HG02884 (cell line): Measurements from ENCODE around the gene MNT.
A peak's percentile ranks its signal among the peaks of the same experiment; 100 is the strongest.

Experiments
- ATAC-seq: cut with Tn5 transposase; IDR thresholded peaks from one replicate; pipeline ENCODE4 v1.9.1; 2021; ENCODE audit warnings: mild to moderate bottlenecking, moderate library complexity; ENCODE audit not compliant: unreplicated experiment

The MNT gene

DNA sequence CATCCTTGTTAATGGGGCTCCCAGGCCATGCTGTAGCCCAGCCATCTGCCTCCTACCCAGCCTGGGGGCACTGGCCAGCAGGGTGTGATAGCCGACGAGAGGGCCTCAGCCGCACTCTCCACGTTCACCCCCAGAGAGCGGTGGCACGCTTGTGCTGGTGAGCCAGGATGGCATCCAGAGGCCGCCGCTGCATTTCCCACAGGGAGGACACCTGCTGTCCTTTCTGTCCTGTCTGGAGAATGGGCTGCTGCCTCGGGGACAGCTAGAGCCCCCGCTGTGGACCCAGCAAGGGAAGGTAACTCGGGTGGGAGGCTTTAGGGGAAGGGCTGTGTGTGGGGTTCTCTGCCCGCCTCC lies 36.1 kb downstream of the MNT start:
- ATAC-seq, result no peak

DNA sequence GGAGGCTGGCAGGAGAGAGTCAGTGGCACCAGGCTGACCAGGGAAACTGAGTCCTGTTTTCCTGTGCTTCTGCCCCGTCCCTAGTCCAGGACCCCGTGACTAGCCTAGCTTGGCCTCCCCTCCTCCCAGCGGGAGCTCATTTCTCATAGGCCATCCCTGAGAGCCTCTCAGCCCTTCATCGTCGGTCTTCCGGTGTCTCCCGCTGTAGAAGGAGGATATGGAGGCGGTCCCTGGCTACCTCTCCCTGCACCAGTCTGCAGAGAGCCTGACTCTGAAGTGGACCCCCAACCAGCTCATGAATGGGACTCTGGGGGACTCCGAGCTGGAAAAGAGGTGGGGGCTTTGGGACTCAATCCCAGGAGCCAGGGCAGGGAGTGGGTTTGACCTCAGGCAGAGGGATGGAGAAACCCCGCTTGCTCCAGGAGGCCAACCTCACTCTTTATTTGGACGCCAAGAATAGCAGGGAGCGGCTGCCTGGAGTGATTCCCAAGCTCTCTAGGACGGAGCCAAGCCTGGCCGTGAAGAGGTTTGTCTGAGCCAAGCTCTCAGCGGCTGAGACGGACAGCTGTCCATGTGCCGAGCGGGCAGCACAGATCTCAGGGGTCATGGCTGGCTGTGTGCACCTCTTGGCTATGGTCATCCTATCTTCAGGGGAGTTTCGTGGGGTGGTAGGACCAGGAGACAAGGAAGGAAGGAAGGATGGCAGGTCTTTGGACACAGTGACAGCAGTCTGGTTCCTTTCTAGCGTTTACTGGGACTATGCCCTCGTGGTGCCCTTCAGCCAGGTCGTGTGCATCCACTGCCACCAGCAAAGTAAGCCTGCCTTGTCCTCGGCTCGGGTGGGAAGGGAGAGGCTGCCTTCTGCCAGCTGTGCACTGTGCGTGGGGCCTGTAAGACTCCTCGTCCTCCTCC lies 36.8 kb downstream of the MNT start:
- ATAC-seq, result no peak

DNA sequence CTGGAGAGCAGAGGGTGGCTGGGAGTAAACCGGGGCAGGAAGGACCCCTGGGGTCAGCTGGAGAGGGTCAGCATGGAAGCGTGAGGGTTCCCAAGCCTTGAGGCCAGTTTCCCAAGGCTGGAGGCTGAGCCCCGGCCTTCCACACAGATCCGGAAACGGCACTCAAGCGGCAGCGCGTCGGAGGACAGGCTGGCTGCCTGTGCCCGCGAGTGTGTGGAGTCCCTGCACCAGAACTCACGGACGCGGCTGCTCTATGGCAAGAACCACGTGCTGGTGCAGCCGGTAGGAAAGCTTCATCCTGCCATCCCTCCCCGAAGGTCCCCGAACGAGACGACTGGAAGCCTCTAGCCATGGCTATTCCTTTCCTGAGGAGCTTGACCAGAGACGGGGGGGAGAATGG lies 37.5 kb downstream of the MNT start:
- no peak for ATAC-seq

DNA sequence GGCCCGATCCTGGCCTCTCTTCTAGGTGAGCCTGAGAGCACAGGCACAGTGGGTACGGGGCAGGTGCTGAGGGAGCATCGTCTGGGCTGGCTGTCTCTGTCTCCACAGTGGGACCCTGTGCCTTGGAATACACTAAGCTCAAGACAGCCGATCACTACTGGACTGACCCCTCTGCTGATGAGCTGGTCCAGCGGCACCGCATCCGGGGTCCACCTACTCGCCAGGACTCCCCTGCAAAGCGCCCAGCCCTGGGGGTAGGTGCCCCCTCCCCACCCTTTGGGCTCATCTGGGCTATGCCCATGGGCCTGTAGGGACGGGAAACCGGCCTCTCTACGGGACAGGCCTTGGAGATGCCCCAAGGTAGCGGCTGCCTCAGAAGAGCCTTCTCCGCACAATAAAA lies 38.0 kb downstream of the MNT start:
- no peak for ATAC-seq

DNA sequence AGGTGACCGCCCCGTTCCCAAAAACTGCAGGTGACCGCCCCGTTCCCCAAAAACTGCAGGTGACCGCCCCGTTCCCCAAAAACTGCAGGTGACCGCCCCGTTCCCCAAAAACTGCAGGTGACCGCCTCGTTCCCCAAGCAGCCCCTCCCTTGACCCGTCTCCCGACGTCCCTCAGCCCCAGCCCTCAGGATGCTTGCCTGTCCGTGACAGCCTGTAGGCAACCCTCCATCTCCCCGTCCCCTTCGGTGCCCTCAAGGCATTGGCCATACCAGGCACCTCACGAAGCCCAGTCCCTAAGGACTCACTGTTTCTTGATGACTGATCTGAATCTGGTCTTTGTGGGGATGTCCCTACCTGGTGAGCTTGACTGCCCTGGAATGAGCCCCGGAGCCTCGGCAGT lies 38.4 kb downstream of the MNT start:
- no peak for ATAC-seq

DNA sequence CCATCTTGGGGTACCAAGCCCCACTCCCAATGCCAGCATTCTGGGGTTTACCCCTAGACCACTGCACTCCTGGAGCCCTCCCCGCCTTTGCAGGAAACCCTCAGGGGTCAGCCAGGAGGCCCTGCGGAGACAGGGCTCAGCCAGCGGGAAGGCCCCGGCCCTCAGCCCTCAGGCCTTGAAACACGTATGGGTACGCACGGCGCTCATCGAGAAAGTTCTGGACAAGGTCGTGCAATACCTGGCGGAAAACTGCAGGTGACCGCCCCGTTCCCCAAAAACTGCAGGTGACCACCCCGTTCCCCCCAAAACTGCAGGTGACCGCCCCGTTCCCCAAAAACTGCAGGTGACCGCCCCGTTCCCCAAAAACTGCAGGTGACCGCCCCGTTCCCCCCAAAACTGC lies 38.8 kb downstream of the MNT start:
- no peak for ATAC-seq

DNA sequence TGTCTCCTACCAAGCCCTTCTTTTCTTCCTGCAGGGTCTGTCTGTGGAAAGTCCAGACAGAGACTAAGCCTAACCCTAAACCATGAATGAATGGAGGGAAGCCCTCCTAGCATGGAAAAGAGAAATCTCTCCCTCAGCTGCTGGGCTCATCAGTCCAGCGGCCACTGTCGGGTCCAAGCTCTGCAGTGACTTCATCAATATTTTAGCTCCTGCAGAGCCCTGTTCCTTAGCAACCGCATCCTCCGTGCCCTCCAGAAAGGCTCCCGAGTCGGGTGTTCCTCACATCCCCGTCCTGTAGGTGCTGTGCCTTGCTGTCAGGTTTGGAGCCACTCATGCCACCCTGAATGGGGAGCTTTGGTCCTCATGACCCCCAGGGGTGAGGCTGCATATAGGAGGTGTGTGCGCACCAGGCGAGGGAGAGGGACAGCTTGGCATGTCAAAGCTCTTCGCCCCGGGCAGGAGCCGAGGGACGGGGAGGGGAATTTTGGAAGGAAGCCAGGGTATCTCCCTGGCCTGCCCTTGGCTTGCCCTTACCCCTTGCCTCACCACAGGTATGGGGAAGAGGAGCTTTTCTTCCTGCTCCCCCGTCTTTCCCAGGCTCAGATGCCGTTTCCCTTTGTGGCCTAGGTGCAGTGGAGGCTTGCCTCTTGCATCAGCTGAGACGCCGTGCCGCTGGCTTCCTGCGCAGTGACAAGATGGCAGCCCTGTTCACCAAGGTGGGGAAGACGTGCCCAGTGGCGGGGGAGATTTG lies 39.7 kb downstream of the MNT start:
- no peak for ATAC-seq

DNA sequence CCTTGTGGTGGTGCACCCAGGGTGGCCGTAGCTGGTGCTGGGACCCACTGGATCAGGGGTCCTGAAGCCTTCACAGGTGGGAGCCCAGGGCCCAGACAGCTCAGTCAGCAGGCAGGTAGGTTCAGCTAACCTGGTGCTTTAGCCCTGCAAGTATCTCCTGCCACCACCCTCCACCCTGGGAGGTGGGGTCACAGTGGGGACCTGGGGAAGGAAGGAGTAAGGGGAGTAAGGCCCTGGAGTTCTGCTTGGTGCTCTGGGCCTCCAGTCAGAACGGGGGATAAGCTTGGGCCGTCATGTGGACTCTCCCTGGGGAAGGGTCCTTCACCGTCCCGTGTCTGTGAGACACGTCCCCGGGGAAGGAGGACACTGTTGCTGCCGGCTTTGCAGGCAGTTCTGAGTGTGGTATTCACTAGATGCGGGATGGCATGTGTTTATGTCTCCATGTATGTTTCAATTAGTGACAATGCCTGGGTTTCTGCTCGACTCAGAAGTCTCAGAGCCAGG lies 42.9 kb downstream of the MNT start:
- no peak for ATAC-seq

DNA sequence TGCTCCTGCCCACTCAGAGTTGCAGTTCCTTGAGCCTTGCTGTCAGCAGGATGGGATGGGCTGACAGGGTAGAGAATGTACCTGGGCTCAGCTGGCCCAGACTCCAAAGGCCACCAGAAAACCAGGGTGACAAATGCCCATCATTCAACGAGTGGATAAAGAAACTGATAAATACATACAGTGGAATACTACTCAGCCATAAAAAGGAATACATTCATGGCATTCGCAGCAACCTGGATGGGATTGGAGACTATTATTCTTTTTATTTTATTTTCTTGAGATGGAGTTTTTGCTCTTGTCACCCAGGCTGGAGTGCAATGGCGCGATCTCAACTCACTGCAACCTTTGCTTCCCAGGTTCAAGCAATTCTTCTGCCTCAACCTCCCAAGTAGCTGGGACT lies 43.6 kb downstream of the MNT start:
- ATAC-seq, result no peak

DNA sequence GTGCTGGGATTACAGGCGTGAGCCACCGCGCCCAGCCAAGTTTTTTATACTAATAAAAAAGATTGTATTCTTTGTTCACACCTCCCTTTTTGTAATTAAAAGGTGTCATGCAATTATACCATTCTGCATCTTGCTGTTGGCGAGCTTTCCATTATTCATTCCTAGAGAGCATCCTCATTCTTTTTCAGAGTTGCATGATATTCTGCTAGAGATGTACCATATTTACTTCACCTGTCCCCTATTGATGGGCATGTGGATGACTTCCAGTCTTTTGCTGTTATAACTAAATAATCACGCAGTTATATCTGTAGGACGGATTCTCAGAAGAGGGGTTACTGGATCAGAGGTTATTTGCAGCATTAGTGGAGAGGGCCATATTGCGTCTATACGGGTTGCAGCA lies 46.5 kb downstream of the MNT start:
- no peak for ATAC-seq

DNA sequence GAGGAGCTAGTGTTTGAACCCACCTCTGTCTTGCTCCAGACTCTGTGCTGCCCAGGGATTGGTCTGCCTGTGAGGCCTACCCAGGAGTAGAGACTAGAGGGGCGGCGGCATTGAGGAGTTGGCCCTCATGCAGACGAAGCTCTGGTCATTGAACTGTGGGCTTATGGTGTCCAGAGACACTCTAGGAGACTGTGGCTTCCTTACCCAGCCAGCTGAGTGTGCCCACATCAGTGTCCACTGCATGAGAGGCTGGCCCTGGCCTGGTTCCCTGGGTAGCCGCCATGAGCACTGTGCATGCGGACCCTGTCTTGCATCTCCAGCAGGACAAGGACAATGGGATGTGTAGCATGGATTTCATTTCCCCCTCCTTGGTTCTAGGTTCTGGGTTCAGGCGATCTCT lies 49.6 kb downstream of the MNT start:
- ATAC-seq, result no peak

DNA sequence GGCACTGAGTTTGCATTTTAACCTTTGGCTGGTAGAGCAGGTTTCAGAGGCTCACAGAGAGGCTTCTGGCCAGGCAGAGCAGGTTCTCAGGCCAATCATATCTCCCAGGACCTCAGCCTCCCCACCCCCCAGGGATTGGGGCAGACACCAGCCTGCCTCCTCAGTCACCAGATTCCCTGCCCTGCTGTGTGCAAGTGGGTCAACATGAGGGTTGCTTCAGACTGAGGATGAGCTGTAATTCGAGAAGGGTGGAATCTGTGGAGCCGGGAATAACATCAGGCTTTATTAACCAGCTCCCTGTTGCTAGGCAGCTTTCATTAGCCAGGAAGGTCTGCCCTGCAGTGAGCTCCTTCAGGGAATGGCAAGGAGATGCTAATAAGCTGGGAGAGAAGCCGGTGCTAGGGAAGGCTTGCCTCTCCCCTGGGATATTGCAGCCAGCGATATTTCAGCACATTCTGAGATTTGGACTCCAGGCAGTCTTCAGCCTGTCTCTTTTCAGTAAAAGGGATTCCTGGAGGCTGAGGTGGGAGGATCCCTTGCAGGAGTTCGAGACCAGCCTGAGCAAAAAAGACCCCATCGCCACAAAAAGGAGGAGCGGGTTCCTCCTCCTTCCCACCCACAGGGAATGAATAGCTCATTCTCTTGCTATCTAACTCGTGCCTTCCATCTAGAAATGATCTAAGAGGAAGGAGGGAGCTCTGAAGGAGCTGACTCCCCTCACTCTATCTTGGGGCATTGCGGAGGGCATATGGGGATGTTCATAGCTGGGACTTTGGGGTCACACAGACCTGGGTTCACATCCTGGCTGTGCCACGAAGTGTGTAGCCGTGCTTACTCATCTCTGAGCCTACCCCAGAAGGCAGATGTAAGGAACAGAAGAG lies 52.8 kb downstream of the MNT start:
- no peak for ATAC-seq

DNA sequence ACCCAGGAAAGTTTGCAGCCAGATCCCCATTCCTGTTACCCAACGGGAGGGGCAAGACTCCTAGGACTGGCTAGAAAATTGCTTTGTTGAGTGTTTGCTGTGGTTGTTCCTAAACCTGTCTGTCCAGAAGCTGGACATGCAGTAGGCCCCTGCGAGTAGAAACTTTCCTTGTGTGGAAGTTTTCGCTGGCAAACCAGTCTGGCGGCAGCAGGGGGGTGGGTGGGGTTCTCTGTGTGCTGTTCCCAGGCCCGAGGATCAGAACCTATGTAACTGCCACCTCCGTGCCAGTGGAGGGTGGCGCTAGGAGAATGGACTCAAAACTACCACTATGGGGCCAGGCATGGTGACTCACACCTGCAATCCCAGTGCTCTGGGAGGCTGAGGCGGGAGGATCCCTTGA lies 54.4 kb downstream of the MNT start:
- no peak for ATAC-seq

DNA sequence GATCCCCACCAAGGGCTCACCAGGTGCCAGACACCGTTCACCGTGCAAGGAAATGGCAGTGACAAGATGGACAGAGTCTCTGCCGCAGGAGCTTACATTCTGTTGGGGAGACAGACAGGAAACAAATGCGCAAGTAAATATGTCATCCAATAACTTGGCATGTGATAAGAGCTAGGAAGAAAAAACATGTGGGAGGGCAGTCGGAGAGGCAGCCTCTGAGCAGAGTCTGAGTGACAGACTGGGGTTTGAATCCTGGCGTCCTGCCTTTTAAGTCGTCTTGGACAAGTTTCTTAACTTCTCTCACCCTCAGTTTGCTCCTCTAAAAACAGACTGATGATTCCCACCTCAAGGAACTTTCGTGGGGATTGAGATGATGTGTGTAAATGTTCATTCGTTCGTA lies 56.3 kb downstream of the MNT start:
- ATAC-seq, result no peak

DNA sequence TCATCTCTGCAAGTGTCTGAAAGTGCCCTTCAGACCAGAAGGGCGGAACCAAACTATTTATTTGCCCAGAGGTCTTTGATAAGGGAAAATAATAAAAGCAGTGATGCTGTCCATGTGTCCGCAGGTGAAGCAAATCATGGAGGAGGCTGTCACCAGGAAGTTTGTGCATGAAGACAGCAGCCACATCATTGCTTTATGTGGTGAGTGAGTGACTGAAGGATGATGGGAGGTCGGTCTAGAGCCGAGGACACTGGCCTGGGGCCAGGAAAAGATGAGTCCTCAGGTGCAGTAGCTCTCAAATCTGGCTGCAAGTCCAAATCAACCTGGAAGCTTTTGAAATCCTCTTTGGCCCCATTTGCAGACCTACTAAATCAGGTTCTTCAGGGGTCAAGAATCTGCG lies 57.4 kb downstream of the MNT start:
- no peak for ATAC-seq

DNA sequence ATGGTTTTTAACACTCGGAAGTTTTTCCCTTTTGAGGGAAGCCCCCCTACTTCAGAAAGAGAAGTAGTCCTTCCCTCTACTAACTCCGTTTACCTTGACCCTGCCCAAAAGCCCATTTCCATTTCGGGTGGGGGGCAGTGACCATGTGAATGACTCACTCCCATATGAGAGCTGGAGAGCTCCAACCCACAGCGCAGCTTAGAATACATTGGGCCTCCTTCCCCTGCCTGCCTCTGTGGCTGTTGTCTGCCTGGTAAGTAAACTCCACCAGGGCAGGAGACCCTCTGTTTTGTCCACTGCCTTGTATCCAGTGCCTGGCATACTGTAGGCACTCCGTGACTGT lies 62.6 kb downstream of the MNT start:
- ATAC-seq, result no peak

DNA sequence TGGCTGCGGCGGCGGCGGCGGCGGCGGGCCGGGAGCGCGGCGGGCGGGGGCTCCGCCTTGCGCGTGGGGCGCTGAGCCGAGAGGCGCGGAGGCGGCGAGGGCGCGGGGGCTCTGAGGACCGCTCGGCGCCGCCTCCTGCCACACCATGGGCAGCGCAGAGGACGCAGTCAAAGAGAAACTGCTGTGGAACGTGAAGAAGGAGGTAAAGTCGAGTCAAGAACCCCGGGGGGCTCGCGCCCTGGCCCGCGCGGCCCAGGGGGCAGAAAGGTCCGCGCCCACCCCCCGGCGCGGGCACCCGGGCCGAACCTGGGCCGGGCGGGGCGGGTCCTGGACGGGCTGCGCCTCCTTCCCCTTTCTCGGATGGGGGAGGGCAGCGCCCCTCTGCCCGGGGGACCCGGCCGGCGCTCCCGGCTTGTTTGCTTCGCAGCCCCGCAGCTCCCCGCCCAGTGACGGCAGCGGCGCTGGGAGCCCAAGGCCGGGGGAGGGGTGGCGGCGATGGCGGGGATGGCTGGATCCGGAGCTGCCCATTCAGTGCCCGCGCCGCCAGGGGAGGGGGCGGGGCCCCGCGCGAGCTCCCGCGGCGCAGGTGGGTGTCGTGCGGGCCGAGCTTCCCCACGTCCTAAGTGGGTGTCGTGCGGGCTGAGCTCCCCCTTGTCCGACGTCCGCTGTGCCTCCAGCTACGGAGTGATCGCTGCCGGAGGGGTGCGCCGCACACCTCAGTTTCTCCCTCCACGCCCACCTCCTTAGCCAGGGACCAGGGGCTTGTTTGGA lies 63.1 kb downstream of the MNT start:
- ATAC-seq, result no peak

DNA sequence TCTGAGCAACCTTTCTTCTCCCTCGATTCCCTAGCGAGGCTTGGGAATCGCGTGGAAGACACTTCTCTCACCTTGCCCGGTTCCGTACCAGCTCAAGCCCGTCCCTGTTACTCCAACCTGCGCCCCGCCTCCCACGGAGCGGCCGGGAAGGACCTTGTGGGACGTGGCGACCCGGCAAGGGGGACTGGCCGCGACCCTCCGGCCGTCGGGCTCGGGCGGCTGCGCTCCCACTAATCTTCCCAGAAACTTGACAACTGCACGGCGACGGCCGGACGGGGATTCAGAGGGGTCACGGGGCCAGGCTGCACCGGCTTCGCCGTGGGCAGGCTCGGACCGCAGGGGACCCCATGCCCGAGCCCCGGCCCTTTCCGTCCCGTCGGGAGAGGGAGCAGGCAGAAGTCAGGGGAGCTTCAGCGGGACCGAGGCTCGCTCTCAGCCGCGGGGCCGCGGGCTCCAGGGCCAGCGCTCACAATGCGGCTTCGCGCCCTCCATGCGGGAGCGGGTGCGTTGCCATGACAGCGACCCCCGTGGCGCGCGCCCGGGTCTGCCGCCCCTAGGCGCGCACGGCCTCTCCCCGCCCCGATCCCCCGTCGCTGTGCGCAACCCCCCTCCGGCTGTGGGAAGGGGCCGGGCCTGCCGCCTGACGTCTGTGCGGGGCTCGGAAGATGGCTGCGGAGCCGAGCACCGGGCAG lies 63.9 kb downstream of the MNT start, which contains the start of gene SGSM2:
SGSM2 (plus strand) TSS at position 650 of the 692 bp plus-strand sequence. CDS start 188 bp downstream, outside the sequence.
- peak; percentile 8 for ATAC-seq

DNA sequence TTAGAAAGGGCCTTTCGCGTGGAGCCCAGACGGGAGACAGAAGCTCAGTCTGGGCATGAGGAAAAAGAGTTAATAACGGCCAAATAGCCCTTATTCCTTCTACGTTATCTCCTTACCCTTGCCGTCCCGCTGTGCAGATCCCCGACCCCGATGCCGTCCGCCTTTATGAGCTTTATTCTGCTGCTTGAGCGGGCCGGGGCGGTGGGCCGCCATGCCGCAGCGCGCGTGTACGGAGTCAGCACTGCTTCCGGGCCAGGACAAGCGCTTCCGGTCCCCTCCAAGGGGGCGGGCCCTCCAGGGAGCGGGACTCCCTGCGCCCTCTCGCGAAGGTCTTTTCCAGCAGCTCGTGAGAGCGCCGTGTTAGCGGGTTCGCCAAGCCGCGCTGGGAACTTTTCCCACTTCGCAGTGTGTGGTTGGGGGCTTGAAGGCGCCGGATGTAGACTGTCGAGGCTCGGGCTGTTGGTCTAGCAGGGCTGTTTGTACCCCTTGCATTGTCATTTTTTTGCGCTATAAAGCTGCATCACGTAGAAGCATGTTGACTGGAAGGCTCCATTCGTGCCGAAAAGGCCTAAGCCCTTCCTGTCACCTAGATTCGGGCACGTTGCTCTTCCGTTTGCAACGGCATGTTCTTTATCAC lies 64.5 kb downstream of the MNT start, which contains the start of gene TSR1:
TSR1 (minus strand) TSS at position 243 of the 637 bp plus-strand sequence; CDS start at position 213, 30 bp downstream.
- ATAC-seq, result peak; percentile 90
